Measurements from ENCODE around the gene PCDH9.

- TF ChIP-seq CTCF (conservative IDR thresholded peaks at IDR 0.05; ENCODE audit: low read depth, low read length), result no peak
- no peak for TF ChIP-seq EZH2 (IDR thresholded peaks at IDR 0.05; ENCODE audit: borderline replicate concordance, low read depth, low read length, poor library complexity, severe bottlenecking)
Measured at GRCh38 chr13:67063036-67063435, 167.1 kb downstream of the PCDH9 start.

All from A673 (cell line).